Hematopoietic multipotent progenitor cell treated with erythropoietin and hydrocortisone succinate and interleukin-3 and kit ligand, for 17 days (in vitro differentiated cells): ENCODE results near the gene VPS4B.
A peak's percentile ranks its signal among the peaks of the same experiment; 100 is the strongest.

Experiments
- DNase-seq: peaks from one replicate; pipeline ENCODE4 v3.0.0-alpha.2; 2015; ENCODE audit warnings: low spot score

The VPS4B gene

GRCh38 chr18:63430526-63430925 is 8.2 kb upstream of the VPS4B start:
- no peak for DNase-seq

GRCh38 chr18:63427558-63427957 is 5.3 kb upstream of the VPS4B start:
- peak; percentile 67 for DNase-seq

GRCh38 chr18:63422864-63423304 is 608 bp upstream of the VPS4B start:
- no peak for DNase-seq

DNA sequence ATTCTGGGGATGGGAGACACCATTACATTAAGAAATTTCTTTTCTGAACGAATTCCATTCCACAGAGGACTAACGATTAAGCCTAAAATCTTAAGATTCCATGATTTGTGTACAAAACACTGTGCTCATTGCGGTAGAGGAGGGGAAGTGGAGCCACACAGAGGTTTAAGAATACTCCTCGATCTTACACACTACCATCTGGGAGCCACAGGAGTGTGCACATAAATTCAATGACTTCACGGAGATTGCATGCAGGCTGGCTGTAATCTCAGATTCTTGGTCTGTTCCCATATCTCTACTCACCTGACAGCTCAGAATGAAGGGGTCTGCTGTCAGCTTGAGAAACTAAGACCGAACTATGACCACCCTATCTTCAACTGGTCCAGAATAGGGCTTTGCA is 762 bp downstream of the VPS4B start:
- DNase-seq = no peak

GRCh38 chr18:63412953-63413352 is 9.3 kb downstream of the VPS4B start:
- DNase-seq = no peak

GRCh38 chr18:63410792-63411191 is 11.5 kb downstream of the VPS4B start:
- DNase-seq = no peak

GRCh38 chr18:63409301-63409700 is 13.0 kb downstream of the VPS4B start:
- no peak for DNase-seq

DNA sequence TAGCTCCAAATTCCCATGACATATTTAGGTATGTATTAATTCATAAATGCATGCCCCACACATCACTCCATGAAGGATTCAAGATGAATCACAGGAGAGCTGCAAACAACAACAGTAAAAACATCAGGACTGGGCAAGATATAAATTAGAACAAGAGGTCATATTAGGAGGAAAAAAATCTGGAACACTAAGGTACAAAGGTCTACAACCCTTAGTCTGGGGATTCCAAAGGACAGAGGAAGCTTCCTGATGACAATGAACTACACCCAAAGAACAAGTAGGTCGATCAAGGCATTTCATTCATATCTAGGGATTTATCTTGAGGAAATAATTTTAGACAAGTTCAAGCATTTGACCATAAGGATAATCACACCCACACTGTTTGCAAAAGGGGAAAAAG is 14.5 kb downstream of the VPS4B start:
- DNase-seq = no peak

GRCh38 chr18:63405986-63406385 is 16.3 kb downstream of the VPS4B start:
- DNase-seq = no peak

DNA sequence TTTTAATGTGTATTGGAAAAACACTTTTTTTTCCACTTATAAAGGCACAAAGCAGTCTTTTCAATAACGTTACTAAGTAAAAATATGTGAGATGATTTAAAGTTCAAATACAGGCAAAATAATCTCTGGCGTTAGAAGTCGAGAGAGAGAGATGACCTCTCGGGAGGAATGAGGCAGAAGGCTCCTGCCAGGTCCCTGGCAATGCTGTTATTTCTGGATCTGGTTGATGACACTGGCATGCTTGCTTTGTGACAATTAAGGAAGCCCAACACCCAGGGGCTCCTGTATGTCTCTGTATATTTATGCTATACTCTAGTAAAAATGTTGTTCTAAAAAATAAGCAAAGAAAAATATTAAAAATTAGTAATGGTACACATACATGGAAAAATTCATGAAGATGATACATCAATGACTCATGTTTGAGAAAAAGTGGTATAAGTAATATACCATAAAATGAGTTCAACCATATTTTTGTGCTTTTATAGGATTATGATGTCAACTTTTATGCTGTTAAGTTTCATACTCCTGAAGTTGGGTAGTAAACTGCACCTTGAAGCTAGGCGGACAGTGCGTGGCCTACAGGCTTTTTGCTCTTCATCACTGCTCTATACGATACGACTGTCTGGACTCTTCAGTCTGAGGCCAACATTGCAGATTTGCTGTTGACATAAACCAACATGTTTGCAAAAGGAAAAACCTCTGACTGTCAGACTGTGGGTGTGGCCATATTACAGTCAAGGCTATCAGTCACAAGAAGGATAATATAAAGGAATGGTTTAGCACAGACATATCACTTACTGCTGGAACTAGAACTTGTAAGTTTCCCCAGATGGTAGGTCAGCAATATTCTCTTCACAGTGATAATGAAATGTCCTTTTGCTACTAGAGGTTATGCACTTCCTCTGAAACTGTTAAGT is 19.8 kb downstream of the VPS4B start:
- no peak for DNase-seq

DNA sequence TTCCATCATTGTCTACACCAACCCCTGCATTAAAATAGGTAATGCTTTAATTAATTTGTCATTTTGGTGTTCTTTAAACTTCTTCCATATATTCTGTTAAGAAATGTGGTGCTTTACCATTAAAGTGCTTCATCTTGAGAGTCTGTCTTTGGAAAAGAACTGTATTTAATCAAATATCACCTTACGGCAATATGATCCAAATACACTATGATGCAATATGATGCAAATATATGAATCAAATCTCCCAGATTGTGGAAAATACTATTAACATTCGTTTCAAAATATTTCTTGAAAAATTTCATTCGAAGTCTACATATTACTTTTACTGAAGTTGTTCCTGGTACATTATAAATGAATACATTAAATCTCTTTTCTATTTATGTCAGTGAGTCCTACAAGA is 23.0 kb downstream of the VPS4B start:
- no peak for DNase-seq

DNA sequence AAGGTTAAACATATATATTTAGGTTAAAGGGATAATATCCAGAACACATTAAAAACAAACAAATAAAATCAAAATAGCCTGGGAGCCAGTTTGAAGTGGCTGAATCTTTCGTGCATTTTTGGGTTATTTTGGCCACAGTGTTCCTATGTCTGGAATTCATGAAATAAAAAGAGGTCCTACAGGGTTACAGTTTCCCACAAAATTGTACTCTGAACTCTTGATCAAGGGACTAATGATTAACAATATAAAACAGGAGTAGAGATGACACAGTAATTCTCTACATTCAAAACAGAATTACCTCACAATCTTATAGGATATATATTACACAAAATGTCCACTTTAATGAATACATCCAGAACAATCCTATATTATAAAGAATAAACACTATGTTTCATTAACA is 24.9 kb downstream of the VPS4B start:
- DNase-seq = no peak

DNA sequence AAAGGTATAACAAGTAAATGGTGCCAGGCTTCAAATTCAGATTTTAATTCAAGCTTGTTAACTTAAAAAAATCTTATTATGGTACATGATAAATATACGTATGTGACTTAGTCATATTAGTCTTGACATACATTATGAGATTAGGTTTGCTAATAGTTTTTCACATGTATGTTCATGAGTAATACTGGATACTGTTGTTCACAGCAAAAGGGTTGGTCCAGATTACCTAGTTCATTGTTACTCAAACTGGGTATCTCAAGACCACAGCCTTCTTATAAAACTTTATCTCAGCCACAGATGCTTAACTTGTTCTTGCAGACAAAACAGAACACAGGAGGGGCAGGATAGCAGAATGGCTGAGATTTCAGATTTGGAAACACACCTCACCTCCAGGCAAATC is 26.8 kb downstream of the VPS4B start:
- DNase-seq = no peak

GRCh38 chr18:63394954-63395353 is 27.3 kb downstream of the VPS4B start:
- no peak for DNase-seq

GRCh38 chr18:63387861-63388260 is 34.4 kb downstream of the VPS4B start:
- no peak for DNase-seq

GRCh38 chr18:63382843-63383242 is 39.4 kb downstream of the VPS4B start:
- DNase-seq = no peak

DNA sequence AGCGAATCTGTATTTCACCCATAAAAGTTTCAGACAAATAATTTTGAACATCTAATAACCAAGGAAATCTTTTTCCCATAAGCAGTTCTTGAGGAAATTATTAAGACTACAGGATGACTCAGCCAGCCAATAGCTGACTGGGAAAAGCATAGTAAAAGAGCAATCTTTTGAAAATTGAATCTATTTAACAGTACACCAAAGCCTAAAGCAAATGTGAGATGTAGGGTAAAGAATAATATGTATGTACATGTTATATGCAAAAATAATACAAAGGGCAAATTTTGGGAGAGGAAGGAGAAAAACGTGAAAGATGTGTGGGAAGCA is 42.7 kb downstream of the VPS4B start:
- DNase-seq = no peak

- no peak for DNase-seq
Measured at GRCh38 chr18:63378919-63379638, 43.2 kb downstream of the VPS4B start.

GRCh38 chr18:63377275-63377980 is 44.8 kb downstream of the VPS4B start:
- no peak for DNase-seq

DNA sequence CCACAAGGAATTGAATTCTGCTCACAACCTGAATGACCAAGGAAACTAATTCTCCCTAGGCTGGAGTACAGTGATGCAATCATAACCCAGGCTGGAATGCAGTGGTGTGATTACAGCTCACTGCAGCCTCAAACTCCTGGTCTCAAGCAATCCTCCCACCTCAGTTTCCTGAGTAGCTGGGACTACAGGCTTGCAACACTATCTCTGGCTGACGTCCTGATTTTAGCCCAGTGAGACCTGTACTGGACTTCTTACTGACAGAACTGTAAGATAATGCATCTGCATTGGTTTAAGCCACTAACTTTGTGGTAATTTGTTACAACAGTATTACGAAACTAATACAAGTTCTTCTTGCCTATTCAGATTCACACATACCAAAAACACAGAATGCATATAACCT is 45.7 kb downstream of the VPS4B start:
- DNase-seq = no peak

- no peak for DNase-seq
Measured at GRCh38 chr18:63374540-63374939, 47.7 kb downstream of the VPS4B start.

DNA sequence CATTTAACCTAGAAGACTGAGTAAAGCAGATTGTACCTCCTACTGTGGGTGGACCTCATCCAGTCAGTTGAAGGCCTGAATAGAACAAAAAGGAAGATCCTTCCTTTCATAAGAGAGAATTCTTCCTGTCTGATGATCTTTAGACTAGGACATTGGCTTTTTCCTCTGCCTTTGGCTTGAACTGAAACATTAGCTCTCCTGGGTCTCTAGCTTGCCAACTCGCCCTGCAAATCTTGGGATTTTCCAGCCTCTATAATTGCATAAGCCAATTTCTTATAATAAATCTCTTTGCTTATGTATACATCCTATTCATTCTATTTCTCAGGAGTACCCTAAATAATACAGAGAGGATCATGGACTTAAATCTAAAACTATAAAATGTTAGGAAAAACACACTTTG is 49.1 kb downstream of the VPS4B start:
- no peak for DNase-seq

GRCh38 chr18:63368611-63369010 is 53.7 kb downstream of the VPS4B start:
- no peak for DNase-seq
